Liver (tissue), 9 donors: ENCODE data around the gene AFAP1. TPM values are rescaled to one million over a fixed set of nuclear protein-coding genes. Genes with fewer than 3 reads are reported as not detected.

ENCODE experiments used
- DNase-seq: peaks from one replicate; pipeline ENCODE4 v3.0.0-alpha.2; 2017; ENCODE audit warnings: low spot score
- H3K27ac ChIP-seq, 2 donors: one replicate each; pipeline ENCODE4 v1.7.0; 2013; ENCODE audit warnings: inconsistent platforms in 2 of 2, low read length in 2 of 2, control low read depth in 1 of 2, low read depth in 1 of 2, mild to moderate bottlenecking in 1 of 2
- H3K27me3 ChIP-seq, 4 donors: one replicate each; pipeline versions ENCODE4 v1.6.1 to v1.7.0; 2013; ENCODE audit warnings: low read length in 3 of 4, inconsistent platforms in 1 of 4, mild to moderate bottlenecking in 1 of 4, moderate library complexity in 1 of 4; ENCODE audit not compliant: control insufficient read depth in 4 of 4, insufficient read depth in 4 of 4
- H3K36me3 ChIP-seq, 4 donors: one replicate each; pipeline versions ENCODE4 v1.6.1 to v1.7.0; 2013; ENCODE audit warnings: low read length in 3 of 4, mild to moderate bottlenecking in 3 of 4, low read depth in 1 of 4, moderate library complexity in 1 of 4; ENCODE audit not compliant: control insufficient read depth in 4 of 4, insufficient read depth in 3 of 4
- H3K4me1 ChIP-seq, 4 donors: one replicate each; pipeline versions ENCODE4 v1.6.1 to v1.7.0; 2013; ENCODE audit warnings: low read length in 3 of 4, mild to moderate bottlenecking in 3 of 4, moderate library complexity in 1 of 4; ENCODE audit not compliant: control insufficient read depth in 4 of 4, insufficient read depth in 4 of 4
- H3K4me3 ChIP-seq, 3 donors: one replicate each; pipeline versions ENCODE4 v1.6.1 to v1.7.0; 2013; ENCODE audit warnings: low read length in 3 of 3, control low read depth in 1 of 3, low read depth in 1 of 3, mild to moderate bottlenecking in 1 of 3
- H3K9ac ChIP-seq, 2 donors: one replicate each; pipeline ENCODE4 v1.7.0; 2013; ENCODE audit warnings: low read length in 2 of 2, mild to moderate bottlenecking in 2 of 2, moderate library complexity in 2 of 2, control low read depth in 1 of 2, low read depth in 1 of 2
- H3K9me3 ChIP-seq, 4 donors: one replicate each; pipeline versions ENCODE4 v1.6.1 to v1.7.0; 2013; ENCODE audit warnings: low read length in 3 of 4; ENCODE audit not compliant: control insufficient read depth in 4 of 4
- EGR1 ChIP-seq, 2 donors: IDR thresholded peaks; 2 replicates each; pipeline ENCODE4 v1.6.1; 2016 to 2018; ENCODE audit warnings: antibody characterized with exemption in 2 of 2, low read depth in 2 of 2
- HNF4A ChIP-seq, 2 donors: conservative IDR thresholded peaks; 2 replicates each; pipeline ENCODE4 v1.6.1; 2016; ENCODE audit warnings: antibody characterized with exemption in 2 of 2, mild to moderate bottlenecking in 2 of 2
- JUND ChIP-seq, 2 donors: IDR thresholded peaks; 2 replicates each; pipeline ENCODE4 v1.6.1; 2016; ENCODE audit warnings: antibody characterized with exemption in 2 of 2
- NR2F2 ChIP-seq: IDR thresholded peaks from 2 replicates; pipeline ENCODE4 v1.6.1; 2016; ENCODE audit warnings: antibody characterized with exemption
- RXRA ChIP-seq, 2 donors: IDR thresholded peaks; 2 replicates each; pipeline ENCODE4 v1.6.1; 2017 to 2018; ENCODE audit warnings: antibody characterized with exemption in 2 of 2, mild to moderate bottlenecking in 1 of 2
- SP1 ChIP-seq: IDR thresholded peaks from 2 replicates; pipeline ENCODE4 v1.6.1; 2018; ENCODE audit warnings: antibody characterized with exemption, mild to moderate bottlenecking
- TAF1 ChIP-seq: conservative IDR thresholded peaks from 2 replicates; pipeline ENCODE4 v1.6.1; 2016; ENCODE audit warnings: antibody characterized with exemption, mild to moderate bottlenecking
- YY1 ChIP-seq: IDR thresholded peaks from 2 replicates; pipeline ENCODE4 v1.6.1; 2016; ENCODE audit warnings: antibody characterized with exemption, mild to moderate bottlenecking
- ZBTB33 ChIP-seq: IDR thresholded peaks from 2 replicates; pipeline ENCODE4 v1.6.1; 2016; ENCODE audit warnings: antibody characterized with exemption
- WGBS: extraction: QIAGEN DNeasy Blood & Tissue Kit; methylation state at CpG from one replicate; pipeline ENCODE4 v1.1.7; 2013; 5-methylcytosine and 5-hydroxymethylcytosine counted together
- polyA plus RNA-seq, 2 donors: library from polyadenylated mRNA; stranded (reverse) in 1 of 2; unstranded in 1 of 2; fragments of 200-250 nt in 1 of 2; fragments of >200 nt in 1 of 2; fragmentation: Nextera tagmentation in 1 of 2; extraction: Ambion mirVana in 1 of 2; gene quantifications; one replicate each; pipeline versions ENCODE4 v1.2.1 to v1.2.3, GENCODE V29; 2013 to 2015
- total RNA-seq, 2 donors: library from RNA; depleted of rRNA; stranded (reverse); fragments of >200 nt; gene quantifications; one replicate each; pipeline ENCODE4 v1.2.3, GENCODE V29; 2014
- TF ChIP-seq, protein P1 (sequence below): IDR thresholded peaks from 2 replicates; pipeline ENCODE4 v1.6.1; 2016; ENCODE audit warnings: antibody characterized with exemption
- donor health status: healthy.
- donor health status: healthy.
- donor health status: healthy.
- donor health status: healthy.
- donor health status: healthy.

The AFAP1 gene
- total and polyA plus RNA-seq, 4 donors: 0.40 to 3.2 (median 1.6) TPM

DNA sequence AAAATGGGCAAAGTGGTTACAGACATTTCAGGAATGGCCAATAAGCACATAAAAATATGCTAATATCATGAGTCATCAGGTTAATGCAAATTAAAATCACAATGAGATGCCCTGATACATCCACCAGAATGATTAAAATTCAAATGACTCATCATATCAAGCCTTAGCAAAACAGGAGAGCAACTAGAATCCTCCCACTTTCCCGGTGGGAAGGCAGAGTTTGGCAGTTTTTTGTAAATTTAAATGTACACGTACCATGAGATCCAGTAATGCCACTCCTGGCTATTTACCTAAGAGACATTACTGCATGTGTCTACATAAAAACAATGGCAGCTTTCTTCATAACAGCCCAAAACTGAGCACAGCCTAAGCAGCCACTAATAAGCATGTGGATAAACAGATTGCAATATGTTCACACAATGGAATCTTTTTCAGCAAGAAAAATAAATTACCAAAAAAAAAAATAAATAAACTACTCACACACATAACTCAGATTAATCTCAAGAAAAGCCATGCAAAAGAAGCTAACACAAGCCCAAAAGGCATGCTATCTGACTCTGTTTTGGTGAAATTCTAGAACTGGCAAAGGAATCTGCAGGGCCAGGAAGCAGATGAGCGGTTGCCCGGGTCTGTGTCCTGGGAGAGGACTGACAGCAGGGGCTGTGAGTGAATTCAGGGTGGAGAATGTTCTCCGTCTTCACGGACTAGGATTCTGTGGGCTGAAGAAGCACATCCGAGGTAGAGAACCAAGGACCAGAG, 48.8 kb downstream of the AFAP1 start:
- Histone ChIP-seq H3K27me3 (no peaks in the 10 kb centered on the region), H3K36me3 (no peaks in the 10 kb centered on the region), H3K4me1 (peaks cover 0 to under 1% (median 0%) of the 10 kb centered on the region in 4 donors), H3K9me3 (peaks cover 0 to 4% (median under 1%) of the 10 kb centered on the region in 4 donors), H3K27ac (no peak overlapping the region), H3K9ac (no peak overlapping the region), H3K4me3 (no peak overlapping the region)
- WGBS: 63% methylated on average over 7 of the region's 7 CpGs
- TF ChIP-seq EGR1 (IDR thresholded peaks at IDR 0.05; ENCODE audit: low read depth in 2 of 2) (no peak), TAF1 (no peak), ZBTB33 (no peak), HNF4A (conservative IDR thresholded peaks at IDR 0.05) (no peak), SP1 (no peak)
- TF ChIP-seq, protein P1, sequence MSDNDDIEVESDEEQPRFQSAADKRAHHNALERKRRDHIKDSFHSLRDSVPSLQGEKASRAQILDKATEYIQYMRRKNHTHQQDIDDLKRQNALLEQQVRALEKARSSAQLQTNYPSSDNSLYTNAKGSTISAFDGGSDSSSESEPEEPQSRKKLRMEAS: no peak
- DNase-seq: no peak

DNA sequence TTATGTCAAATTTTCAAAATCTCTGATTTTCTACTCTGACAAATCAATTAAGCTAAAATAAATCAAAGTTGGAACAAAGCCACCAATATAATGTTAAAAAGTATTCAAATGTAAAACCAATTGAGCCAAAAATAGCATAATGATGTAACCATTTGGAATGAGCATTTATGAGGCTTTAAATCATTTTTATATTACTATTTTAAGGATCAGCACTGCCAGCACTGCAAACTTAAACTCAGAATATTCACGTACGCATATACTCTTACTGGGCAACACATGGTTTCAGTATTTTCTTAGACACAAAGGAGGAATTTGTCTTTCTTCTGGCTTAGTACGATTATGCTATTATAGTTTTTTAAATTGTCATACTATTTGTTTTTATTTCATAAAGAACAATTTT, 52.2 kb downstream of the AFAP1 start:
- no peaks in the 10 kb centered on the region for H3K36me3 ChIP-seq
- peaks cover 0 to 2% (median 0%) of the 10 kb centered on the region in 4 donors for H3K4me1 ChIP-seq
- H3K27ac ChIP-seq: no peak overlapping the region
- no peak overlapping the region for H3K9ac ChIP-seq
- H3K4me3 ChIP-seq: no peak overlapping the region
- 87% methylated on average over 3 of the region's 3 CpGs for WGBS
- peaks cover 0 to 4% (median under 1%) of the 10 kb centered on the region in 4 donors for H3K9me3 ChIP-seq
- DNase-seq: no peak
- H3K27me3 ChIP-seq: no peaks in the 10 kb centered on the region
- TF ChIP-seq EGR1 (IDR thresholded peaks at IDR 0.05; ENCODE audit: low read depth in 2 of 2) (no peak), RXRA (IDR thresholded peaks at IDR 0.05) (no peak), YY1 (no peak), NR2F2 (no peak), ZBTB33 (no peak), JUND (IDR thresholded peaks at IDR 0.05) (no peak), SP1 (no peak)
- TF ChIP-seq, protein P1: no peak
